Stimulated activated CD8-positive, alpha-beta memory T cell treated with anti-CD3 and anti-CD28 coated beads, Interleukin-12 subunit alpha, Interleukin-12 subunit beta, amount 100 ng/mL, for 4 hours (primary cell): ENCODE data around the gene RAB40A.
A peak's percentile ranks its signal among the peaks of the same experiment; 100 is the strongest.

Source experiments
- DNase-seq: peaks from one replicate; pipeline ENCODE4 v3.0.0-alpha.2; 2020; ENCODE audit warnings: low read depth

Gene RAB40A, protein sequence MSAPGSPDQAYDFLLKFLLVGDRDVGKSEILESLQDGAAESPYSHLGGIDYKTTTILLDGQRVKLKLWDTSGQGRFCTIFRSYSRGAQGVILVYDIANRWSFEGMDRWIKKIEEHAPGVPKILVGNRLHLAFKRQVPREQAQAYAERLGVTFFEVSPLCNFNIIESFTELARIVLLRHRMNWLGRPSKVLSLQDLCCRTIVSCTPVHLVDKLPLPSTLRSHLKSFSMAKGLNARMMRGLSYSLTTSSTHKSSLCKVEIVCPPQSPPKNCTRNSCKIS

DNA sequence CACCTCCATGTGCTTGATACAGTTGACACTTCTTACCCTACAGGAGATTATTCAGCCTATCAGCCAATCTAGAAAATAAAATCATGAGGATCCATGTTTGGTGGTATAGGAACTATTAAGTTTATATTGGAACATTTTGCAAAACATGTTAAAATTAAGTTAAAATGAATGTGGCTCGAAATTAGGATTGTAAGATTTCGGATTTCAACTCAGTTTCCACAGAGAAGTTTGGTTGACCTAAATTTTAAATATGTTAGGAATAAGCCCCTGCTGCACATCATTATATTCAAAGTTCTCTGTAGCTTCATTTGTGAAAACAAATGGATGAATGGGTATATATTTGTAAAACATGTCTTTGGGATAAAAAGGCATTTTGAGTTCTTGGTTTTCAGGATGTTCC lies at the start of gene RAB40A:
RAB40A (minus strand) TSS at position 101 of the 400 bp plus-strand sequence. CDS start 18,733 bp downstream, outside the sequence.
- DNase-seq: no peak

DNA sequence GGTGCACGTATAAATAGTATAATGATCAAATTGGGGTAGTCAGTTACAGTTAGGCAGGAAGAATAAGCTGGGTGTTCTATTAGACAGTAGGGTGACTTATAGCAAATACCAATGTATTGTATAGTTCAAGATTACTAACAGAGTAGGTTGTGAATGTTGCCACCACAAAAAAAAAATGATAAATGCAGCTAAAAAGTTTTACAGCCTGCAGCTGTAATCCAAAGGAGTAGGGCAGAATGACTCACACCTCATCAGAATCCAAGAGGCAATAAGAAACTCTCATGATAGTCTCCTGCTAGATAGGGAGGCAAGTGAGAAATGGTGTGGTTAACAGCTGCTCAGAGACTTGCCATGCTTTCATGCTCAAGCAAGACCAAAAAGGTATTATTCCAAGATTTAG lies 46.5 kb upstream of the RAB40A start:
- no peak for DNase-seq

DNA sequence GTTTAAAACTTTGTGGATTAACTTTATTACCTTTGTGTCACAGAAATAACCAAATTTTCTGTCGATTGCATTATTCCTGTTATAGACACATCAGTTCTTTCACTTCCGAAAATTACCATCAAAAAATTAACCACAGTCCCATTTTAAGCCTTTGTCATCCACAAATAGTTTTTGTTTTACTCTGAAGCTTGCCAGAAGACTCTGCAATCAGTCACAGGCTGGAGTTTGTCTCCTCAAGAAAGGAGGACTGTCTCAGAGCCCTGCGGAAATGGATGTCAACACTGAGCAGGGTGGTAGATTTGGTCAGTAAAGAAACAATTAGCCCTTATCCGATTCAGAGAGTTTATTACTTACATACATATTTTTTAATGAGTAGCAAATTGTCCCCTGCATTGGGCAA lies 45.9 kb upstream of the RAB40A start:
- no peak for DNase-seq

DNA sequence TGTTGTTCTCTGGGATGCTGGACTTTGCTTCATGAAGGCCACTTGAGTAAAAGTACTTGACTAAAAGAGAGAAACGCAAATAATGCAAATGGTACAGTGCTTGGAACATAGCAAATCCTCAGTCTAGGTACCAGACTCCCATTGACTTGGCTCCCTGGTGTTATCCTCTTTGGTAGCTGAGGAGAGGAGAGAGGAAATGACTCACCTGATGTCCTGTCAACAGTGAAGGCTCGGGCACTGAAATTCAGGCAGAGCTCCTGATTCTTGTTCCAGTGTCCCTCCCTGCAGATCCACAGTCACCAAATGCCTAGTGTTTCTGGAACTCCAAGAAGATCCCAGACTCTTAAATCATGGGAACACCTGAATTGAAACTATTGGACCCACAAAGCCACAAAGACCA lies 43.5 kb upstream of the RAB40A start:
- DNase-seq: no peak

DNA sequence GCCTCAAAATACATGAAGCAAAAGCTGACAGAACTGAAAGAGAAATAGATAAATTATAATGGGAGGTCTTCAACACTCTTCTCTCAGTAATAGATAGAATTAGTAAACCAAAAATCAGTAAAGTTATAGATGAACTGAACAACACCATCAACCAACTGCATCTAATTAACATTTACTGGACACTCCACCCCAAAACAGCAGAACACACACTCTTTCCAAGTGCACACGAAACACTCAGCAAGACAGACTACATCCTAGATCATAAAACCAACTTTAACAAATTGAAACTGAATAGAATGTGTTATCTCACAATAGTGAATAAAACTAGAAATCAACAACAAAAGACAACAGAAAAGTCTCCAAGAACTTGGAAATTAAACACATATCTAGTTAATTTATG lies 41.0 kb upstream of the RAB40A start:
- DNase-seq: no peak

DNA sequence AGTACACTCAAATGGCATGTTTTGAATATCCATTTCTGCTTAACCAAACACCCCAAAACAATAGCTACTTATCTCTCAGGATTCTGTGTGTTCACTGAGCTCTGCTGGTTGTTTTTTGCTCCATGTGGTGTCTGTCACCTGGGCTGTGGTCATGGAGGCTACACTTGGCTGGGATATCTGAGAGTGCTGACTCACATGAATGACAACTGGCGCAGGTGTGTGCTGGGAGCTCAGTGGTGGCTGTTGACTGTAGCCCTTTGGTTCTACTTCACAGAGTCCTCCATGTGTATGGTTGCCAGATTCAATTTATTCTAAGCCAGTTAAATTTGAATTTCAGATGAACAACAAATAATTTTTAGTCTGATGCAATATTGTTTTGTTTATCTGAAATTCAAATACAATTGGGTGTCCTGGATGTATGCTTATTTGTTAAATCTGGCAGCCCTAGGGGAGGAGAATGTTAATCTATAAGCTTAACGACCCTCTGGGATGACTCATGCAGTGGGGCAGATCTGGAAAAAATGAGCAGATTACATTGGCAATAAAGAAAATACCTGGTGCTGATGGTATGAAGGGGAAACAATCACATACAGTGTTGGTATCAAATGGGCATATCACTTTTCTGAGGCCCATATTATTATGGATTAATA lies 37.8 kb upstream of the RAB40A start:
- DNase-seq: no peak

DNA sequence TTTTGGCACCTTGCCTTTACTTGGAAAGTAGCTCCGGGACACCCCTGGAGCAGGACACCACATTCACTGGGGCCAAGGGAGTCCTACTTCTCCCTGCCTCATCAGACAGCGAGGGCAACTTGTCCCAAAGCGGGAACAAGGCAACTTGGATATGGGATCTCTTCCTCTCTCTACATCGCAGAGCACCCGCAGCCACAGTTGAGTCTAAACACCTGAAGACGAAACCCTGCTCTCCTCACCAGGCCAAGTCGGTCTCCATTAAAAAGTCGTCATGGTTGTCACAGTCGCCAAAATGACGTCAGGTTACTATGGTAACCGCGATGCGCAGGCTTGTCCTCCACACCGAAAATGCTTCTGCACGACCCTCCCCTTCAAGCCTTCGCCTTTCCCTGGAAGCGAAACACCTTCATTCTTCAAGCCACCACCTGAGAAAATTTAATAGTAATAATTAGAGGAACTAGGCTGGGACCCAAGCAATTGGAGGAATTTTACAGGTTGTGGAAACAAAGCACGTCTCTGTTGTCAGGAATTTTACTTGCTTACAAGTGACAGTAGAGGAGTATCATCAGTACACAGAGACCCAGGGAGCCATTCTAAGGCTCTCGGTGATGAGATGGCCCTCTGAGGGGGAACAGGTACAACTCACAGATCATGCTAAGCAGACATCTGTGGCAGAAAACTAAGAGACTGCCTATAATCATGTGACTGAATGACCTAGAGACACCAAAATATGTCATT lies 35.6 kb upstream of the RAB40A start:
- DNase-seq: peak; percentile 17

DNA sequence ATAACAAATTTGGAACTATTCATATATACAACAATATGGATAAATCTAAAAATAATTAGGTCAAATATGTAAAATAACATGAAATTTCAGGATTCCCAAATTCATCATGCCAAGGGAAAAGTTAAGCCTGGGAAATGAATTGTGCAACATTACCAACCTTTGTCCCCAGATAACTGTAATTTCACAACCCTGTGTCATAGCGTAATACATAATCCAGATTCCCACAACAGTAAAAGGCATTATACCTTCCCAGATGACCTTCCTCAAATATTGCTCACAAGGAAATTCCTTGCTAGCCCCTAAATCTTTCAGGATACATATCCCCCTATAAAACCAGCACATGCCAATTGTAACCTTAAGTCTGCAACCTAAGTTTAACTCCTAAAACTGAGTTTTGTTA lies 32.9 kb upstream of the RAB40A start:
- no peak for DNase-seq

DNA sequence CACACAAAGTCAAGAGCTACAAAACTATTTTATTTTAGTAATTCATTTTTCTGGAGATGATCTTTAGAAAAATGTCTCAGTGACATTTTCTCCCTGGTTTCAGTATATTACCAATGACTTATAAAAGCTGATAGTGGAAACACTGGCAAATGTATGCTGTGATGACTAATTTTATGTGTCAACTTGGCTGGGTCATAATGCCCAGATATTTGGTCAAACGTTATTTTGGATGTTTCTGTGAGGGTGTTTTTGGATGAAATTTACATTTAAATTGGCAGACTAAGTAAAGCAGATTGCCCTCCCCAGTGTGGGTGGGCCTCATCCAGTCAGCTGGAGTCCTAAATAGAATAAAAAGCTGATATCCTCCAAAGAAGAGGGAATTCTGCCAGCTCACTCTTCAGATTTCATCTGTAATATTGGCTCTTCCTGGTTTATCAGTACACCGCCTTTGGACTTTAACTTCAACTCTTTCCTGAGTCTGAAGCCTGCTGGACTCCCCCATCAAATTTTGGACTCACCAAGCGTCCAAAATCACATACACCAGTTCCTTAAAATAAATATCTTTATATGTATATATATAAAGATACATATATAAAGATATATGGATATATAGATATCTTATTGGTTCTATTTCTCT lies 31.2 kb upstream of the RAB40A start:
- DNase-seq: no peak

DNA sequence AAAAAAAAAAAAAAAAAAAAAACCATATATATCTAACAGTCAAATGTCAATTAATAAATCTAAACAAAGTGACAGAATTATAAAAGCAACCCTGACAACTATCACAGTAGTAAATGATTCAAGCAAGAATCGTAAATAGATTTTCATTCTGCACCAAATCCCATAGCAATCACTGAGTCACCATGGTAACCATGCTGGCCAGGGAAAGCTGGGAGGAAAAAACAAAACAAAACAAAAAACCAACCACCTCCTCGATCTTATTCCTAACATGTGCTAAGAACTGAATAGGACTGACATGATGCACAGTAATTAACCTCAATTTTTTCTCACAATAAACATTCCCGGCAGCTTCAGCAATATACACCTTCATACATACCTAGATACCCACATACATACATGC lies 30.6 kb upstream of the RAB40A start:
- no peak for DNase-seq

DNA sequence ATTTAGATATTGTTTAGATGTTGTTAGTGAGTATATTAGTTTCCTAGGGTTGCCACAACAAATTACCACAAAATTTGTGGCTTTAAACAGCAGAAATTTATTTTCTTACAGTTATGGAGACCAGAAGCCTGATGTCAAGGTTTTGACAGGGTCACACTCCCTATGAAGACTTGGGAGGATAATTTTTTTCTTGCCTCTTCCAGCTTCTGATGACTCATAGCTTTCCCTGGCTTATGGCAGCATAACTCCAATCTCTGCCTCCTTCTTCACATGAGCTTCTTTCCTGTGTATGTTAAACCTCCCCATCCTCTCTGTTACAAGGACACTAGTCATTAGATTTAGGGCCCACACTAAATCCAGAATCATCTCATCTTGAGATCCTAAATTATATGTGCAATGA lies 20.9 kb upstream of the RAB40A start:
- DNase-seq: no peak

DNA sequence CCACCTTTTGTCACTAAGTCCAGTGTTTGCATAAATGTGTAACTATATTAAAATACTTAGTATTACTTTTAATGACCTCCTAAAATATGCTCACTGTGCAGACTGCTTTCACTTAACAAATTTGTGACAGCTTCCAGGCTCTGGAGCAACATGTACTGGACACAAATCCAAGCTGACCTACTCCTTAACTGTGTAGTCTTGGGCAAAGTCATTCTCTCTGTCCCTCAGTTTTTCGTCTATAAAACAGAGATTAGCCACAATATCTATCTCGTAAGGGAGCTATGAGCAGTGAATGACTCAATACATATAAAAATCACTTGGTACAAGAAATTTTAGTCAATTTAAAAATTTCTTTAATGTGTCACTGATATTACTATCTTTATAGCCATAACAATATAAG lies 20.4 kb upstream of the RAB40A start:
- DNase-seq: no peak

DNA sequence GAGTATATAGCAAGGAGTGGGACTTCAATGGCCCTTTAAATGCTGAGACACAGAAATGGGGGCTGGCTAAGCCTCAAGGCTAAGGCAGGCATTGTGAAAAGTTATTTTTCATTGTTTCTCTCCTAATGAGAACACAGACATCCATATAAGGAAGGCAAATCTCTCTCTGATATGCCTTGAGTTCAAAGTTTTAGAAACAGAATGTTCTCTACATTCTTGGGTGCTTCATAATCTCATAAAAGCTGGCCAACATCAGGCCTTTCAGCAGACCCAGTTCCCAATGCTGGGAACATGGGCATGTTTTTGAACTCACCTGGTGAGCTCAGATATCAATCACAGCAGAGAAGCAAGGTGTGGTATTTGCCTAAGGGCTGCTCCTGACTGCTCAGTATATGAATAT lies 19.4 kb upstream of the RAB40A start:
- DNase-seq: no peak

DNA sequence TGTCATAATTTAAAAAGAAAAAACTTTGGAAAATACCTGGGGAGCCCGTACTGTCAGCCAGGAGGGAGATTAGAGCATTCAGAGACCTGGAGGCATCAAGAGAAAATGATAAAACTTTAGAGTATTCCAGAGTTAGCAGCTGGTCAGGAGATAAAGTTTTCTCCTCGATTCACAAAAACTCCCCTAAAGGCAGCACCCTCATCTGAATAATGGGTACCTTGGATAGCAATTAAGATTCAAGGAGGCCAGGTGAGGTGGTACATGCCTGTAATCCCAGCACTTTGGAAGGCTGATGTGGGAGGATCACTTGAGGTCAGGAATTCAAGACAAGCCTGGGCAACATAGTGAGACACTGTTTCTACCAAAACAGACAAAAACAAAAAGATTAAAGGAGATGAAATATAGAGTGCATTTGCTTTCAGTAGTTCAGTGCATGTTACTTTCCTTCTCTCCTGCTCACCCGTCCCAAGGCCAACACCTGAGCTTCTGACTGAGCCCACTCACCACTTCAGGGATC lies 18.6 kb upstream of the RAB40A start:
- DNase-seq: no peak

DNA sequence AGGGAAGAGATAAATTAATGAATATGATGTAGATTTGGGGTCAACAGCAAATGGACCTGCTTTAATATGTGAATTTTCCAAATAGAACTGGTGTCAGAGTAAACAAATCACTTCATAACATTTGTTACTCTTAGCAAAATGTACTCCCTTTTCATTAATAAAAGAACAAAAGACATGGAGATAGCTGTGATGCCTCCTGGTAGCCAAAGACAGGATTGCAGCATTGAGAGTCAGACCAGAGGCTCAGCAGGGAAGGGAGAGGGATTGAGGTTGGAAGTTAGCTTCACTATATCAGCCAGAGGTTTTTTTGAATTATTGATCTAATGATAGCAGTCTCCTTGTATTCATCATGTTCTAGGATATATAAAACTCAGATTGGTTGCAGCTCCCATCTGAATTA lies 17.4 kb upstream of the RAB40A start:
- no peak for DNase-seq

DNA sequence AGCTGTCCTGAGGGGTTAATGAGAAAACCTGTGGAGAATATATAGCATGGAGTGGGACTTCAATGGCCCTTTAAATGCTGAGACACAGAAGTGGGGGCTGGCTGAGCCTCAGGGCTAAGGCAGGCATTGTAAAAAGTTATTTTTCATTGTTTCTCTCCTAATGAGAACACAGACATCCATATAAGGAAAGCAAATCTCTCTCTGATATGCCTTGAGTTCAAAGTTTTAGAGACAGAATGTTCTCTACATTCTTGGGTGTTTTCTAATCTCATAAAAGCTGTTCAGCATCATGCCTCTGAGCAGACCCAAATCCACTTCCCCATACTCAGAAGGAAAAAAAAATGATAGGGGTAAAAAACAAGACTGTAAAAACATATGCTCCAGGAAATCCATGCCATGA lies 16.8 kb upstream of the RAB40A start:
- no peak for DNase-seq

DNA sequence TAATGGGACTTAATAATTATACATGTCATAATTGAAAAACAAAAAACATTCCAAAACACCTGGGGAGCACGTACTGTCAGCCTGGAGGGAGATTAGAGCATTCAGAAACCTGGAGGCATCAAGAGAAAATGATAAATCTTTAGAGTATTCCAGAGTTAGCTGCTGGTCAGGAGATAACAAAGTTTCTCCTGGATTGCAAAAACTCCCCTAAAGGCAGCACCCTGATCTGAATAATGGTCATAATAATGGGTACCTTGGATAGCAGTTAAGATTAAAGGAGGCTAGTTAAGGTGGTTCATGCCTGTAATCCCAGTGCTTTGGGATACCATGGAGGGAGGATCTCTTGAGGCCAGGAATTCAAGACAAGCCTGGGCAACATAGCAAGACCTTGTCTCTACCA lies 15.9 kb upstream of the RAB40A start:
- DNase-seq: no peak

DNA sequence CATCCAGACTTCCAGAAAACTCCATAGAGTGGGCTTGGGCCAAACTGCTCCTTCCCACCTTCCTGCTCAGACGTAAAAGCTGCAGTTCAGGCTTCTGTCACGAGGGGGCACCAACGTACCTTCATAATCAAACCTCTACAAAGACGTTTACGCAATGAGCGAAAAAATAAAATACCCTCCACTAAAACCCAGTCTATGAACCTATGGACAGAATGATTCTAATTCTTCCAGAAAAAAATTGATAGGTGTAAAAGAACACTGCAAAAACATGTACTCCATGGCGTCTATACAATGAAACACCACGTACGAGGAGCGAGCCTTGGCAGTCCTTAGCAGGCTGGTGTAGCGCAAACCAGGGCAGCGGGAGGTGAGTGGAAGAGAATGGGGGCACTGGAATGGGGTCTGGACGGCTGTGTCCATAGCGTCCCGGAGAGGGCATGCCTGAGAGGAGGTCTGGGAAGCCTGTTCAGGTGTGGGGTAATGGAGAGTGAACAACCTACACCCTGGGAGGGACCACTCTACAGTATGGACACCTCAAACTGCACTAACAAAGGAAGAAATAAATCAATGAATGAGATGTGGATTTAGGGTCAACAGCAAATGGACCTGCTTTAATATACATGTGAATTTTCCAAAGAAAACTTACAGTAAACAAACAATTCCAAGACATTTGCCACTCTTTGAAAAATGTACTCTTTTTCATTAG lies 14.4 kb upstream of the RAB40A start:
- DNase-seq: peak; percentile 27

DNA sequence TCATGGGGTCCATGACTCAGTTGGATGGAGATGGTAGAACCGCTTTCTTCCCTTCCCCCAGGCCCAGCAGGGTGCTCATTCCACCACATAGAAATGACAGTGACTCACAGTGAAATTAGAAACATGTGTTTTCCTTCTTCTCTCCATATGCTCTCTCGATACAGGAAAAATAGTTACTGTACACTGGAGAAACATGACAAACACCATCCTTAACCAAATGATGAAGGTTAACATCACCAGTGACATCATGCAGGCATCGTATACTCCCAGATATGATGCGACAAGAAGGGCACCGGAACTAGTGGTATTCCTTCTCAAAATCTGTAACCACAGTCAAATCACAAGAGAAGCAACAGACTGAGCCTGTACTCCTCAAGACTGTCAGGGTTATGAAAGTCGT lies 11.7 kb upstream of the RAB40A start:
- no peak for DNase-seq

DNA sequence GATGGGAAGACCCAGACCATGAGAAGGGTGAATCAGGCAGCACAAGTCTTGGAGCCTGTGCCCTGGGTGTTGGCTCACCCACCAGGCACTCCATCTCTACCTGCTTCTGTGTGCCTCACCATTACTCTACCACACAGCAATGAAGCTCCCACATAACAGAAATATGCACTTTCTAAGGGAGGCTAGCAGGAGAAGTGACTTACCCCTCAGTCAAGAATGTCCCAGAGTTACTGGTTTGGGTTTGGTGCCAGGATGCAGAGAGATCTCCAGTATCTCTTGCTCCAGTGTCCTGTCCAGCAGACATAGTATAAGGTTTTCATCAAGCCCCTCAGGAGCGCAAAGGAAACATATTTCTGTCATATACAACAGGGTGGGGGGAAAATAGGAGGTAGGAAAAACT lies 11.3 kb upstream of the RAB40A start:
- DNase-seq: no peak

DNA sequence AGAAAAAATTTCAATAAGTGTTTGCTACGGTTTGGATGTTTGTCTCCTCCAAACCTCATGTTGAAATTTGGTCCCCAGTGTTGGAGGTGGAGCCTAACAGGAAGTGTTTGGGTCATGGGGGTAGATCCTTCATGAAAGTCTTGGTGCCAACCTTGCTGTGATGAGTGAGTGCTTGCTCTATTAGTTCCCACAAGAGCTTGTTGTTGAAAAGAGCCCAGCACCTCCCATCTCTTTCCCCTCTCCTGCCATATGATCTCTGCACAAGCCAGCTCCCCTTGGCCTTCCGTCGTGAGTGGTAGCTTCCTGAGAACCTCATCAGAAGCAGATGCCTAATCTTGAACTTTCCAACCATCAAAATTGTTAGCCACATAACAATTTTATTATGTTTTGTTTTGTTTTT lies 10.3 kb upstream of the RAB40A start:
- no peak for DNase-seq

DNA sequence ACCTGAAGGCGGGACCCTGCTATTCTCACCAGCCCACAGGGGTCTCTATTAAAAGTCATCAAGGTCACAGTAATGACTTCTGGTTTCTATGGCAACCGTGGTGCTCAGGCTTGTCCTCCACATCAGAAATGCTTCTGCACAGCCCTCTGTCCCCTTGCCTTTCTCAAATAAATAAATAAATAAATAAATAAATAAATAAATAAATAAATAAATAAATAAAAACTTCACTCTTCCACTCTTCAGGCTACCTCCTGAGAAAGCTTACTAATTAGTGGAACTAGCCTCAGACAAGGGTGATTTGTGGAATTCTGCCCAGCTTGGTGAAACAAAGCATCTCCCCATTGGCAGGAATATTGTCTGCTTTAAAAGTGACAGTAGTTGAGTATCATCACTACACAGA lies 5.5 kb upstream of the RAB40A start:
- DNase-seq: no peak
